Body of pancreas (tissue), 4 donors: ENCODE measurements around the gene PPP2R5C. TPM values are rescaled to one million over a fixed set of nuclear protein-coding genes. Genes with fewer than 3 reads are reported as not detected.

Source experiments
- ATAC-seq: fragments of 150-250 bp; one replicate; pipeline ENCODE4 v1.9.1; 2016
- DNase-seq, 4 donors: peaks; one replicate each; pipeline ENCODE4 v3.0.0-alpha.2; 2019
- H3K27ac ChIP-seq, 4 donors: fragments of 200-600 bp; sonication (generic); 1 replicate in 3 of 4; 2 replicates in 1 of 4; pipeline versions ENCODE4 v1.5.1 to v1.6.1; 2016 to 2019; ENCODE audit warnings: mild to moderate bottlenecking in 1 of 4, mixed read lengths in 1 of 4, moderate library complexity in 1 of 4
- H3K27me3 ChIP-seq, 2 donors: fragments of 200-600 bp; sonication (generic); one replicate each; pipeline ENCODE4 v1.6.0; 2016; ENCODE audit warnings: mild to moderate bottlenecking in 1 of 2
- H3K36me3 ChIP-seq, 2 donors: fragments of 200-600 bp; sonication (generic); replicated peaks in 1 of 2; 2 replicates each; pipeline ENCODE4 v1.5.1; 2016; ENCODE audit warnings: low read depth in 2 of 2; ENCODE audit not compliant: insufficient read depth in 1 of 2
- H3K4me1 ChIP-seq: fragments of 200-600 bp; sonication (generic); one replicate; pipeline ENCODE4 v1.6.0; 2016
- H3K4me3 ChIP-seq, 2 donors: fragments of 200-600 bp; sonication (generic); 1 replicate in 1 of 2; 2 replicates in 1 of 2; pipeline ENCODE4 v1.5.1; 2016 to 2019
- H3K9me3 ChIP-seq, 3 donors: fragments of 200-600 bp; sonication (generic); 1 replicate in 2 of 3; 2 replicates in 1 of 3; pipeline ENCODE4 v1.5.1; 2016
- POLR2A ChIP-seq, 3 donors: fragments of 450-650 bp; IDR thresholded peaks; one replicate each; pipeline ENCODE4 v1.6.1; 2016; ENCODE audit warnings: antibody characterized with exemption in 3 of 3, mild to moderate bottlenecking in 2 of 3
- WGBS, 2 donors: methylation state at CpG; one replicate each; pipeline ENCODE4 v1.1.5; 2017; 5-methylcytosine and 5-hydroxymethylcytosine counted together
- intact Hi-C: fragments of 100-400 bp; cut with DNase I; formaldehyde crosslinking; loops from one replicate; pipeline ENCODE4 v1.15.1; 2023
- total RNA-seq, 2 donors: library from RNA; depleted of rRNA; stranded (reverse); fragments of >200 nt; gene quantifications; one replicate each; pipeline ENCODE4 v1.1.0, GENCODE V29; 2016
- TF ChIP-seq, protein P1 (sequence below), 7 experiments: fragments of 450-650 bp in 4 of 7; fragments of 200-600 bp in 3 of 7; sonication (generic) in 3 of 7; IDR thresholded peaks; one replicate each; pipeline ENCODE4 v1.5.1; 2016 to 2019; ENCODE audit warnings: antibody characterized with exemption in 7 of 7

The PPP2R5C gene
- total RNA-seq, 2 donors from 2014 or later: 59.0 to 77.6 TPM

DNA sequence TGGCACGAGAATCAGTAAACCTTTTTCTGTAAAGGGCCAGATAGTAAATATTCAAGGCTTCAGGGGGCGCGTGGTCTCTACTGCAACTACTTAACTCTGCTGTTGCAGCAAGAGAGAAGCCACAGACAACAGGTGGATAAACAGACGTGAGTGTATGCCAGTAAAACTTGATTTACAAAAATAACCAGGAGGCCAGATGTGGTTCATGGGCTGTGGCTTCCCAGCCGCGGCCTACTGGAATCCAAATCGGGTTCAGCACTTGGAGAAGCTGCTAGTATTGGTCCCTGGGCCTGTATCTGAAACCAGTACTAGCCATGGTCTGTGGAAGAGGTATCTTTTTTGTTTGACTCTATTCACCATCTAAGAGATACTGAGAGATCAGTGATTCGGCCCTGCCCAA lies 13.3 kb downstream of the PPP2R5C start:
- no peak overlapping the region for H3K4me3 ChIP-seq
- no peaks in the 10 kb centered on the region for H3K27me3 ChIP-seq
- ATAC-seq (no peak), DNase-seq (no peak)
- intact Hi-C loops: loop anchor here (10.0 kb wide), 1 partner anchor 180 kb away; no protein-coding TSS in a partner anchor
- H3K4me1 ChIP-seq: peaks cover 14% of the 10 kb centered on the region
- H3K36me3 ChIP-seq: no peaks in the 10 kb centered on the region
- WGBS, 2 donors: 83% methylated on average over 8 of the region's 8 CpGs
- H3K27ac ChIP-seq: no peak overlapping the region
- no peak for TF ChIP-seq POLR2A (IDR thresholded peaks at IDR 0.05)
- TF ChIP-seq, protein P1, sequence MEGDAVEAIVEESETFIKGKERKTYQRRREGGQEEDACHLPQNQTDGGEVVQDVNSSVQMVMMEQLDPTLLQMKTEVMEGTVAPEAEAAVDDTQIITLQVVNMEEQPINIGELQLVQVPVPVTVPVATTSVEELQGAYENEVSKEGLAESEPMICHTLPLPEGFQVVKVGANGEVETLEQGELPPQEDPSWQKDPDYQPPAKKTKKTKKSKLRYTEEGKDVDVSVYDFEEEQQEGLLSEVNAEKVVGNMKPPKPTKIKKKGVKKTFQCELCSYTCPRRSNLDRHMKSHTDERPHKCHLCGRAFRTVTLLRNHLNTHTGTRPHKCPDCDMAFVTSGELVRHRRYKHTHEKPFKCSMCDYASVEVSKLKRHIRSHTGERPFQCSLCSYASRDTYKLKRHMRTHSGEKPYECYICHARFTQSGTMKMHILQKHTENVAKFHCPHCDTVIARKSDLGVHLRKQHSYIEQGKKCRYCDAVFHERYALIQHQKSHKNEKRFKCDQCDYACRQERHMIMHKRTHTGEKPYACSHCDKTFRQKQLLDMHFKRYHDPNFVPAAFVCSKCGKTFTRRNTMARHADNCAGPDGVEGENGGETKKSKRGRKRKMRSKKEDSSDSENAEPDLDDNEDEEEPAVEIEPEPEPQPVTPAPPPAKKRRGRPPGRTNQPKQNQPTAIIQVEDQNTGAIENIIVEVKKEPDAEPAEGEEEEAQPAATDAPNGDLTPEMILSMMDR (IDR thresholded peaks at IDR 0.05): no peak
- no peaks in the 10 kb centered on the region for H3K9me3 ChIP-seq

DNA sequence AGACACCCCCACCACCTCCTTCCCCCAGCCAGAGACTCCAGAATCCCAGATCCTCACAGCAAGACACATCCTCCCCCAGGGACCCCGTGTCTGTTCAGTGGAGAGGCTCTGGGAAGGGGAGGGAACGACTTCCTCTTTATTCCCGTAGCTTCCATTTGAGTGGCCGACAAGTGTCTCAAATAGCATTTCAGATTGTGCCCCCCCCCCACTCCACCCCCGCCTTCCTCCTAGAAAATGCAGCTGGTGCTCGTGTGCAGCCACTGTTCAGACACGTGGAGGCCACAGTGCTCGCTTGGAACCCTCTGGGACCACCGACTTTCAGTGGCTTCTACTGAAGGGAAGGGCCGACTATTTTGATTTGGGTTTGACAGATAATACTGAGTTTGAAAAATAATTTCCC lies 14.3 kb downstream of the PPP2R5C start:
- Histone ChIP-seq H3K36me3 (no peaks in the 10 kb centered on the region), H3K4me1 (peaks cover 18% of the 10 kb centered on the region), H3K27me3 (no peaks in the 10 kb centered on the region), H3K4me3 (no peak overlapping the region), H3K27ac (no peak overlapping the region), H3K9me3 (no peaks in the 10 kb centered on the region)
- intact Hi-C loops: loop anchor here (10.0 kb wide), 1 partner anchor 179 kb away; no protein-coding TSS in a partner anchor
- DNase-seq (no peak), ATAC-seq (no peak)
- TF ChIP-seq POLR2A (IDR thresholded peaks at IDR 0.05): no peak
- TF ChIP-seq, protein P1 (IDR thresholded peaks at IDR 0.05): no peak
- WGBS, 2 donors: 76 to 82% methylated on average over 10 of the region's 10 CpGs

DNA sequence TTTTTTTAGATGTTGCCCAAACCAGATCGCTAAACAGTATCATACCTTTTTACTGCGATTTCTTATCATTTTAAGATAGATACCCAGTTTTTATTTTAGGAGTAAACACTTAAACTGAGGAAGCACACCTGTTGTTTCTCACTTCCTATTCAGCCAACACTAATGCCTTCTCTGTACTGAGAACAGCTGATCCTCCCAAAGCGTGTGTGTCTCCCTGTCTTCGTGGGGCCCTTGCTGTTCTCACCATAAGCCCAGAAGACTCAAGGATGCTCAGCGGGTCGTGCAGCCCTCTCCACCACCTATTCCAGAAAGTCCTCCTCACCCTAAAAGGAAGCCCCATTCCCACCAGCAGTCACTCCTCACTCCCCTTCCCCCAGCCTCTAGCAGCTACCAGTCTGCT lies 14.8 kb downstream of the PPP2R5C start:
- intact Hi-C loops: loop anchor here (10.0 kb wide), 1 partner anchor 178 kb away; no protein-coding TSS in a partner anchor
- H3K27me3 ChIP-seq: no peaks in the 10 kb centered on the region
- ATAC-seq: no peak
- H3K36me3 ChIP-seq: no peaks in the 10 kb centered on the region
- 54 to 67% methylated on average over 6 of the region's 6 CpGs for WGBS, 2 donors
- no peaks in the 10 kb centered on the region for H3K9me3 ChIP-seq
- peaks cover 18% of the 10 kb centered on the region for H3K4me1 ChIP-seq
- TF ChIP-seq, protein P1 (IDR thresholded peaks at IDR 0.05): no peak
- no peak for TF ChIP-seq POLR2A (IDR thresholded peaks at IDR 0.05)
- DNase-seq: no peak
- H3K27ac ChIP-seq: no peak overlapping the region
- H3K4me3 ChIP-seq: no peak overlapping the region

DNA sequence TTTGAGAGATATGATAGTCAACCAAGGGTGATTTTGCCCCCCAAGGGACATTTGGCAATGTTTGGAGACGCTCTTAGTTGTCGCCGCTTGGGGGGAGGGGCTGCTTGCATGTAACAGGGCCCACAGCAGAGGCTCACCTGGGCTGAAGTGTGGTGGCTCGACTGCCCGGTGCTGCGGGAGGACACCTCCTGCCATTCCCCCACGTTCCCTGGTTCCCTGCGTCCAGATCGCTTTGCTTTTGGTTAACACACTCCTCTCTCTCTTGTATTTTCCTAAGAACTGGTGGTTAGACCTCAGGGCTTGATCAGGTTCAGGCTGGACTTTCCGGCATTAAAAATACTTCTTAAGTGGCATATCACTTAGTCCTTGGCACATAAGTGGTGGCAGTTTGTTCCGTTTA lies 18.9 kb downstream of the PPP2R5C start:
- no peaks in the 10 kb centered on the region for H3K36me3 ChIP-seq
- DNase-seq: no peak
- no peak overlapping the region for H3K4me3 ChIP-seq
- H3K9me3 ChIP-seq: no peaks in the 10 kb centered on the region
- ATAC-seq: no peak
- H3K27me3 ChIP-seq: no peaks in the 10 kb centered on the region
- intact Hi-C loops: no loop called here
- peaks cover 8% of the 10 kb centered on the region for H3K4me1 ChIP-seq
- 83 to 91% methylated on average over 11 of the region's 11 CpGs for WGBS, 2 donors
- no peak for TF ChIP-seq POLR2A (IDR thresholded peaks at IDR 0.05)
- TF ChIP-seq, protein P1 (IDR thresholded peaks at IDR 0.05): no peak
- no peak overlapping the region for H3K27ac ChIP-seq

DNA sequence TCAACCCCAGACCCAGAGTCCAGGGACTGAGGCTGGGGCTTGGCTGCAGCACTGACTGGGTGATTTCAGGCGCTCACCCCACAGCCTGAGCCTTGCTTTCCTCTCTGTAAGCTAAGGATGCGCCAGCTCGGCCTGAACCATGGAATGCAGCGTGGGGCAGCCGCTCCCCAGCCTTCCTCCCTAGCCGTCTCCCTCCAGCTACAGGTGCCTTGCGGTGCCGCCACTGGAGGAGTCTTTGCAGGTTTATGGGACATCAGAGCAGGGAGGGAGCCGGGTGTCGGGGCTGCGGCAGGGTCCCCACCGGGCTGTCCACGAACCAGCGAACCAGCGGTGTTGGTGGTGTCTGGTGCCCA lies 19.4 kb downstream of the PPP2R5C start:
- 8 to 37% methylated on average over 2 to 15 of the region's 15 CpGs for WGBS, 2 donors
- peak; percentile 41 for ATAC-seq
- TF ChIP-seq POLR2A (IDR thresholded peaks at IDR 0.05): no peak
- TF ChIP-seq, protein P1 (IDR thresholded peaks at IDR 0.05): no peak
- no peaks in the 10 kb centered on the region for H3K36me3 ChIP-seq
- DNase-seq: no peak
- no peaks in the 10 kb centered on the region for H3K27me3 ChIP-seq
- peaks cover 8% of the 10 kb centered on the region for H3K4me1 ChIP-seq
- no peak overlapping the region for H3K27ac ChIP-seq
- H3K4me3 ChIP-seq: peak overlapping the region; percentile 54 to 63
- H3K9me3 ChIP-seq: no peaks in the 10 kb centered on the region
- intact Hi-C loops: no loop called here
